CD8-positive, alpha-beta memory T cell (primary cell): ENCODE data around the gene KRTAP4-9. TPM values are rescaled to one million over a fixed set of nuclear protein-coding genes. Genes with fewer than 3 reads are reported as not detected.
"Not testable (repeated sequence)": the region's sequence is repeated elsewhere in the genome, so short reads cannot be mapped to it uniquely, and the experiment has no call there.

ENCODE experiments used
- CTCF ChIA-PET: fragments of 350-600 bp; sonication (Branson Sonifier 250); formaldehyde crosslinking; loops from one replicate; lab custom pipeline; 2021; ENCODE audit warnings: antibody characterized with exemption; lab: Charles Lee
- POLR2A ChIA-PET: fragments of 350-600 bp; sonication (Branson Sonifier 250); formaldehyde crosslinking; loops from one replicate; lab custom pipeline; 2021; ENCODE audit warnings: antibody characterized with exemption; lab: Charles Lee
- DNase-seq, 5 donors: peaks; one replicate each; pipeline versions ENCODE4 v3.0.0 to v3.0.0-alpha.2; 2020 to 2022; ENCODE audit warnings: mixed read lengths in 1 of 5
- H3K27ac ChIP-seq: one replicate; pipeline ENCODE4 v1.7.0; 2013; ENCODE audit warnings: low read depth, mild to moderate bottlenecking, low read length, moderate library complexity
- H3K27me3 ChIP-seq: 2 replicates; pipeline ENCODE4 v1.7.0; 2013; ENCODE audit warnings: low read length, mild to moderate bottlenecking; ENCODE audit not compliant: insufficient read depth, poor library complexity, severe bottlenecking
- H3K36me3 ChIP-seq: 2 replicates; pipeline ENCODE4 v1.7.0; 2013; ENCODE audit warnings: mild to moderate bottlenecking, low read length, moderate library complexity; ENCODE audit not compliant: insufficient read depth
- H3K4me1 ChIP-seq: 2 replicates; pipeline ENCODE4 v1.7.0; 2013; ENCODE audit warnings: mild to moderate bottlenecking, low read length, moderate library complexity; ENCODE audit not compliant: insufficient read depth
- H3K4me3 ChIP-seq: 2 replicates; pipeline ENCODE4 v1.7.0; 2013; ENCODE audit warnings: mild to moderate bottlenecking, low read length
- H3K9me3 ChIP-seq: 2 replicates; pipeline ENCODE4 v1.7.0; 2013; ENCODE audit warnings: mild to moderate bottlenecking, low read length
- H3K27ac Mint-ChIP-seq, 8 donors: one replicate each; pipeline ENCODE4 v1.8.0; 2020 to 2021; ENCODE audit warnings: mixed read lengths in 8 of 8, mild to moderate bottlenecking in 6 of 8, inconsistent platforms in 3 of 8, moderate library complexity in 3 of 8
- H3K27me3 Mint-ChIP-seq, 2 donors: one replicate each; pipeline ENCODE4 v1.8.0; 2020 to 2021; ENCODE audit warnings: mixed read lengths in 2 of 2, mild to moderate bottlenecking in 1 of 2, moderate library complexity in 1 of 2
- H3K36me3 Mint-ChIP-seq, 3 donors: one replicate each; pipeline ENCODE4 v1.8.0; 2020 to 2021; ENCODE audit warnings: mixed read lengths in 3 of 3, inconsistent platforms in 1 of 3, mild to moderate bottlenecking in 1 of 3
- H3K4me1 Mint-ChIP-seq, 3 donors: one replicate each; pipeline ENCODE4 v1.8.0; 2020 to 2021; ENCODE audit warnings: mixed read lengths in 3 of 3, inconsistent platforms in 1 of 3, mild to moderate bottlenecking in 1 of 3
- H3K4me3 Mint-ChIP-seq, 7 donors: one replicate each; pipeline ENCODE4 v1.8.0; 2020 to 2021; ENCODE audit warnings: mixed read lengths in 7 of 7, mild to moderate bottlenecking in 6 of 7, moderate library complexity in 4 of 7, inconsistent platforms in 2 of 7
- H3K9me3 Mint-ChIP-seq, 5 donors: one replicate each; pipeline ENCODE4 v1.8.0; 2020 to 2022; ENCODE audit warnings: mixed read lengths in 5 of 5, mild to moderate bottlenecking in 3 of 5, moderate library complexity in 2 of 5, inconsistent platforms in 1 of 5
- polyA plus RNA-seq: library from polyadenylated mRNA; unstranded; fragments of 300-500 nt; fragmentation: Illumina TruSeq; gene quantifications from one replicate; pipeline ENCODE4 v1.2.3, GENCODE V29; 2021
- total RNA-seq, 2 experiments: library from RNA; stranded (reverse); gene quantifications; one replicate each; pipeline ENCODE4 v1.2.3, GENCODE V29; 2021

Gene KRTAP4-9
- total RNA-seq (not detected), polyA plus RNA-seq (not detected)

GRCh38 chr17:41105347-41105746 lies at the start of gene KRTAP4-9:
Gene KRTAP4-9 (plus strand): TSS chr17:41105389. CDS start chr17:41105389, 0 bp downstream.
- H3K36me3 Mint-ChIP-seq, H3K4me1 ChIP-seq, H3K27ac ChIP-seq, H3K27ac Mint-ChIP-seq, H3K4me3 ChIP-seq, H3K9me3 Mint-ChIP-seq, POLR2A ChIA-PET, CTCF ChIA-PET, H3K9me3 ChIP-seq, DNase-seq, H3K27me3 ChIP-seq, H3K4me1 Mint-ChIP-seq, H3K36me3 ChIP-seq: not testable (repeated sequence)
- Mint-ChIP-seq H3K4me3 (peak within 1 kb of the TSS in 1 of 7 donors; percentile 75), H3K27me3 (peaks cover under 1 to 40% of the 10 kb centered on the region in 2 donors)

- Mint-ChIP-seq H3K4me1 (no peaks in the 10 kb centered on the region), H3K4me3 (no peak overlapping the region), H3K27me3 (peaks cover 33 to 67% of the 10 kb centered on the region in 2 donors), H3K27ac (no peak overlapping the region), H3K9me3 (peaks cover 0 to 4% (median 0%) of the 10 kb centered on the region in 5 donors), H3K36me3 (no peaks in the 10 kb centered on the region)
- H3K9me3 ChIP-seq = no peaks in the 10 kb centered on the region
- DNase-seq = no peak
- no peak overlapping the region for H3K4me3 ChIP-seq
- CTCF ChIA-PET = no interaction called here
- no peaks in the 10 kb centered on the region for H3K36me3 ChIP-seq
- H3K27ac ChIP-seq = no peak overlapping the region
- POLR2A ChIA-PET = no interaction called here
- H3K4me1 ChIP-seq = no peaks in the 10 kb centered on the region
- H3K27me3 ChIP-seq = no peaks in the 10 kb centered on the region
These were observed 47.6 kb upstream of the KRTAP4-9 start for GRCh38 chr17:41057547-41057946.

DNA sequence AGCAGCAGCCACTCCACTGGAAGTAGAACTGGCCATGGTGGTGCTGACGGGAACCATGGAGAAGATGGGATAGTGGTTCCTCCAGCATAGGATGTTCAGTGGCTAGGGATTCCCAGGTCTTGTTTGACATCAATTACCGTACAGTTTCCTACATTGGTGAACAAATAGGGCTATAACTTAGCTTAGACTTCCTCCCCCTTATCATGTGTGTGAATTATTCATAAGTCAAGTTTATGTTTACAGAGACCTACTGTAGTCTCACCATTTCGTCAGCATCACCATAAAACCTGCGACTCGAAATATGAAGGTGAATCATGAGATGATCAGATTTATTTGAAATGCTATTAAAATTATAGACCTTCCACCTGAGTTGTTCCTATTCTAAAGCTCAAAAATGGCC lies 46.4 kb upstream of the KRTAP4-9 start:
- Mint-ChIP-seq H3K4me3 (no peak overlapping the region), H3K36me3 (no peaks in the 10 kb centered on the region), H3K27ac (no peak overlapping the region), H3K4me1 (no peaks in the 10 kb centered on the region), H3K9me3 (peaks cover 0 to 4% (median 0%) of the 10 kb centered on the region in 5 donors), H3K27me3 (peaks cover 33 to 63% of the 10 kb centered on the region in 2 donors)
- Histone ChIP-seq H3K4me1 (no peaks in the 10 kb centered on the region), H3K36me3 (no peaks in the 10 kb centered on the region), H3K4me3 (no peak overlapping the region), H3K27ac (no peak overlapping the region), H3K9me3 (no peaks in the 10 kb centered on the region), H3K27me3 (no peaks in the 10 kb centered on the region)
- ChIA-PET CTCF (no interaction called here), POLR2A (no interaction called here)
- DNase-seq = no peak

DNA sequence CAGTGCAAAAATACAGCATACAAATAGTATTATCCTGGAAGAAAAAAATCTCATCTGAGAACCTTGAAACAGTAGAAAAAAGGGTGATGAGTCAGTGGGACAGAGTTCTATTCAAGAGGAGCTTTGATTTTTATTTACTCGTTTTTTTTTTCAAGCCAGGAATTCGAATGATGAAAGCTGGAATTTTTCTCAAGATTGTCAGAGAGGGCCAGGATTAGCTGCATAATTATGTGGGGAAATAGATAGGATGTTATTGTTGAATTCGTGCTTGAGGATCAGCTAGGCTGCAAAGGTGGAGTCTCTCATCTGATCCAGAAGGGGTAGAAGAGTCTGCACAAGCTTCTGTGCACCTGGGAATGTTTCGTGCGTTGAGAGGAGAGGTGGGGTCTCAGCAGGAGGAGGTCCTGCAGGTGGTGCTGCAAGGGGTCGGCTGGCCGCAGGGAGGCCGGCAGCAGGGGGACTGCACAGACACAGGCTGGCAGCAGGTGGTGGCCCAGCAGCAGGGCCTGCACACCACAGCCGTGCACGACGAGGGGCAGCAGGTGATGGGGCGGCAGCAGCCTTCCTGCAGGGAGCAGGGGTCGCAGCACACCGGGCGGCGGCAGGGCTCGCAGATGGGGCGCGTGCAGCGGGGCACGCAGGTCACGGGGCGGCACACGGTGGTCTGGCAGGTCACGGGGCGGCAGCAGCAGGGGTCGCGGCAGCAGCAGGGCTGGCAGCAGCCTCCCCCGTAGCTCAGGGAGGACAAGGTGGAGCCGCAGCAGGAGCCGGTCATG lies 45.7 kb upstream of the KRTAP4-9 start:
- H3K9me3 ChIP-seq, H3K9me3 Mint-ChIP-seq, H3K4me1 ChIP-seq, H3K4me3 ChIP-seq, DNase-seq, H3K27ac ChIP-seq, CTCF ChIA-PET, H3K4me3 Mint-ChIP-seq, H3K4me1 Mint-ChIP-seq, H3K36me3 ChIP-seq, H3K36me3 Mint-ChIP-seq, H3K27me3 ChIP-seq, POLR2A ChIA-PET: not testable (repeated sequence)
- Mint-ChIP-seq H3K27me3 (peaks cover 33 to 61% of the 10 kb centered on the region in 2 donors), H3K27ac (peak overlapping the region in 1 of 8 donors; percentile 16)

- H3K36me3 Mint-ChIP-seq = no peaks in the 10 kb centered on the region
- CTCF ChIA-PET = no interaction called here
- peaks cover 0 to 4% (median 0%) of the 10 kb centered on the region in 5 donors for H3K9me3 Mint-ChIP-seq
- Histone ChIP-seq H3K4me1 (no peaks in the 10 kb centered on the region), H3K27me3 (no peaks in the 10 kb centered on the region), H3K4me3 (no peak within 1 kb of the TSS), H3K27ac (no peak within 1 kb of the TSS), H3K9me3 (no peaks in the 10 kb centered on the region), H3K36me3 (no peaks in the 10 kb centered on the region)
- no peak for DNase-seq
- POLR2A ChIA-PET = interaction anchor here (0.6 kb wide), 1 partner anchor 88 kb away, joined by 3 read pairs; no protein-coding TSS in a partner anchor
- H3K4me1 Mint-ChIP-seq = no peaks in the 10 kb centered on the region
- H3K27me3 Mint-ChIP-seq = peaks cover 33 to 64% of the 10 kb centered on the region in 2 donors
- peak within 1 kb of the TSS in 1 of 8 donors; percentile 16 for H3K27ac Mint-ChIP-seq
- H3K4me3 Mint-ChIP-seq = no peak within 1 kb of the TSS
These were observed 45.1 kb upstream of the KRTAP4-9 start, which contains the start of gene KRTAP2-3 for GRCh38 chr17:41060052-41060604. Gene KRTAP2-3 (minus strand): TSS chr17:41060114. CDS start chr17:41060050, 64 bp downstream.

GRCh38 chr17:41061964-41062363 lies 43.2 kb upstream of the KRTAP4-9 start:
- Histone ChIP-seq H3K27me3 (no peaks in the 10 kb centered on the region), H3K4me1 (no peaks in the 10 kb centered on the region), H3K9me3 (no peaks in the 10 kb centered on the region), H3K36me3 (no peaks in the 10 kb centered on the region), H3K4me3 (no peak overlapping the region), H3K27ac (no peak overlapping the region)
- DNase-seq = no peak
- Mint-ChIP-seq H3K36me3 (no peaks in the 10 kb centered on the region), H3K9me3 (peaks cover 0 to 4% (median 0%) of the 10 kb centered on the region in 5 donors), H3K4me3 (no peak overlapping the region), H3K27ac (no peak overlapping the region), H3K27me3 (peaks cover 33 to 52% of the 10 kb centered on the region in 2 donors), H3K4me1 (no peaks in the 10 kb centered on the region)
- ChIA-PET POLR2A (no interaction called here), CTCF (no interaction called here)

DNA sequence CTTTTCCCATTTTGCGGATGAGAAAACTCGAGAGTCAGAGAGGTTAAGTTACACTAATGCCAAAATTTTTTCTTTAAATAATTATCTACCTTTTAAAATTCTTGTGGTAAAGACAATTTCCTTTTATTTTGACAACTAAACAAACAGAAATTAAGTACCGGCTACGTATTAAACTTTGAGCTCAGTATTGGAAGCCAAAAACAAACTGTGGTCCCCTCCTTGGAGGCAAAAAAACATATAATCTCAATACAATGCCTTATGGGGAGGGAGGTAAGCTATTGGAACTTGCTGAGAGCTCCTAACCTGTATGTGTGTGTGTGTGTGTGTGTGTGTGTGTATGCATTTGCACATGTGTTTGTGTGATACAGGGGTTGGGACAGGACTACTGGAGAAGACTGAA lies 41.7 kb upstream of the KRTAP4-9 start:
- Mint-ChIP-seq H3K27ac (no peak overlapping the region), H3K36me3 (no peaks in the 10 kb centered on the region), H3K4me3 (no peak overlapping the region), H3K27me3 (peaks cover 25 to 42% of the 10 kb centered on the region in 2 donors), H3K9me3 (no peaks in the 10 kb centered on the region), H3K4me1 (no peaks in the 10 kb centered on the region)
- H3K9me3 ChIP-seq = no peaks in the 10 kb centered on the region
- CTCF ChIA-PET = no interaction called here
- no peak for DNase-seq
- no peaks in the 10 kb centered on the region for H3K4me1 ChIP-seq
- no peak overlapping the region for H3K27ac ChIP-seq
- no peak overlapping the region for H3K4me3 ChIP-seq
- no peaks in the 10 kb centered on the region for H3K27me3 ChIP-seq
- POLR2A ChIA-PET = no interaction called here
- no peaks in the 10 kb centered on the region for H3K36me3 ChIP-seq

- peaks cover 22 to 34% of the 10 kb centered on the region in 2 donors for H3K27me3 Mint-ChIP-seq
- Histone ChIP-seq H3K27me3 (no peaks in the 10 kb centered on the region), H3K4me3 (no peak overlapping the region), H3K9me3 (no peaks in the 10 kb centered on the region), H3K4me1 (no peaks in the 10 kb centered on the region), H3K27ac (no peak overlapping the region), H3K36me3 (no peaks in the 10 kb centered on the region)
- H3K4me3 Mint-ChIP-seq = no peak overlapping the region
- peaks cover 0 to 2% (median 0%) of the 10 kb centered on the region in 3 donors for H3K4me1 Mint-ChIP-seq
- POLR2A ChIA-PET = no interaction called here
- CTCF ChIA-PET = no interaction called here
- H3K9me3 Mint-ChIP-seq = no peaks in the 10 kb centered on the region
- no peak for DNase-seq
- no peak overlapping the region for H3K27ac Mint-ChIP-seq
- no peaks in the 10 kb centered on the region for H3K36me3 Mint-ChIP-seq
These were observed 40.9 kb upstream of the KRTAP4-9 start for GRCh38 chr17:41064301-41064700.
